HepG2 (cell line): ENCODE data around the gene DCDC2. TPM values are rescaled to one million over a fixed set of nuclear protein-coding genes. Genes with fewer than 3 reads are reported as not detected.

ENCODE experiments used
- ATF1 ChIP-seq: IDR thresholded peaks from 2 replicates; pipeline ENCODE4 v1.6.1; 2016; ENCODE audit warnings: mild to moderate bottlenecking, control low read depth
- CEBPB ChIP-seq: IDR thresholded peaks from 2 replicates; pipeline ENCODE4 v1.6.1; 2011; ENCODE audit warnings: low read depth, low read length, improper control_type of control experiment, borderline replicate concordance
- EHMT2 ChIP-seq: fragments of 200-600 bp; sonication (generic); IDR thresholded peaks from 2 replicates; pipeline ENCODE4 v1.7.0; 2017; ENCODE audit warnings: antibody characterized with exemption, low read depth, low read length, borderline replicate concordance
- HOXA7 ChIP-seq: sonication (generic); formaldehyde crosslinking; IDR thresholded peaks from 2 replicates; pipeline ENCODE4 v1.8.1; 2022; ENCODE audit warnings: mild to moderate bottlenecking, missing genetic modification reagents, moderate library complexity
- KAT2B ChIP-seq: fragments of 150-350 bp; IDR thresholded peaks from 2 replicates; pipeline ENCODE4 v1.6.1; 2014; ENCODE audit warnings: low read depth, low read length, borderline replicate concordance
- KAT8 ChIP-seq: IDR thresholded peaks from 2 replicates; pipeline ENCODE4 v1.6.1; 2016; ENCODE audit warnings: missing genetic modification reagents, missing compliant biosample characterization
- KDM2A ChIP-seq: sonication (generic); formaldehyde crosslinking; IDR thresholded peaks from 2 replicates; pipeline ENCODE4 v1.4.0; 2020; ENCODE audit warnings: low read depth, missing genetic modification reagents, borderline replicate concordance
- PITX1 ChIP-seq: sonication (generic); formaldehyde crosslinking; IDR thresholded peaks from 2 replicates; pipeline ENCODE4 v1.5.1; 2020; ENCODE audit warnings: mild to moderate bottlenecking, missing genetic modification reagents
- POLR2AphosphoS5 ChIP-seq: IDR thresholded peaks from 2 replicates; pipeline ENCODE4 v1.6.1; 2012; ENCODE audit warnings: low read depth, low read length
- RFX1 ChIP-seq: fragments of 450-650 bp; IDR thresholded peaks from 2 replicates; pipeline ENCODE4 v1.6.1; 2017
- RFXAP ChIP-seq: sonication (generic); formaldehyde crosslinking; IDR thresholded peaks from 2 replicates; pipeline ENCODE4 v1.4.0; 2020; ENCODE audit warnings: missing genetic modification reagents, borderline replicate concordance
- SATB2 ChIP-seq: sonication (generic); formaldehyde crosslinking; IDR thresholded peaks from 2 replicates; pipeline ENCODE4 v1.5.0; 2020; ENCODE audit warnings: missing genetic modification reagents
- SMYD3 ChIP-seq: sonication (generic); formaldehyde crosslinking; IDR thresholded peaks from 2 replicates; pipeline ENCODE4 v1.8.1; 2023; ENCODE audit warnings: mild to moderate bottlenecking, missing genetic modification reagents
- TBL1XR1 ChIP-seq: fragments of 150-350 bp; IDR thresholded peaks from 2 replicates; pipeline ENCODE4 v1.6.1; 2014; ENCODE audit warnings: borderline replicate concordance, low read length; ENCODE audit not compliant: partially characterized antibody
- TGIF2 ChIP-seq: IDR thresholded peaks from 2 replicates; pipeline ENCODE4 v1.6.1; 2016; ENCODE audit warnings: control low read depth, missing compliant biosample characterization
- polyA plus RNA-seq, 8 experiments: library from polyadenylated mRNA; depleted of rRNA in 3 of 8; stranded (reverse) in 7 of 8; unstranded in 1 of 8; fragments of >200 nt; fragmentation: Illumina TruSeq in 4 of 8; extraction: Trizol in 4 of 8; gene quantifications; 2 replicates each; pipeline versions ENCODE4 v1.2.1 to v1.2.3, GENCODE V29; 2011 to 2016; ENCODE audit warnings: low read depth in 4 of 8, missing spikeins in 1 of 8, mixed read lengths in 1 of 8; ENCODE audit not compliant: insufficient read depth in 1 of 8
- total RNA-seq, 5 experiments: library from RNA; depleted of rRNA; stranded (reverse); fragments of >200 nt; fragmentation: Illumina TruSeq; extraction: Trizol; gene quantifications; 2 replicates each; pipeline ENCODE4 v1.2.3, GENCODE V29; 2016; ENCODE audit warnings: low read depth in 1 of 5
- TF ChIP-seq, protein P1 (sequence below): sonication (generic); formaldehyde crosslinking; IDR thresholded peaks from 2 replicates; pipeline ENCODE4 v1.5.0; 2020; ENCODE audit warnings: mild to moderate bottlenecking, missing genetic modification reagents, borderline replicate concordance
- TF ChIP-seq, protein P2 (sequence below): IDR thresholded peaks from 2 replicates; pipeline ENCODE4 v1.6.1; 2016; ENCODE audit warnings: missing biosample characterization, missing genetic modification reagents, low read depth
- TF ChIP-seq, protein P3 (sequence below): IDR thresholded peaks from 2 replicates; pipeline ENCODE4 v1.6.1; 2018; ENCODE audit warnings: missing genetic modification reagents, mild to moderate bottlenecking, missing compliant biosample characterization
- TF ChIP-seq, protein P4 (sequence below): IDR thresholded peaks from 2 replicates; pipeline ENCODE4 v1.6.1; 2016; ENCODE audit warnings: low read depth
- TF ChIP-seq, protein P5 (sequence below): sonication (generic); formaldehyde crosslinking; IDR thresholded peaks from 2 replicates; pipeline ENCODE4 v1.4.0; 2020; ENCODE audit warnings: missing genetic modification reagents

Gene DCDC2
- total and polyA plus RNA-seq, 2 of the 13 experiments (the other 11 are each of a cell fraction or from before 2014, with no cell fraction given): 9.0 to 36.2 TPM

DNA sequence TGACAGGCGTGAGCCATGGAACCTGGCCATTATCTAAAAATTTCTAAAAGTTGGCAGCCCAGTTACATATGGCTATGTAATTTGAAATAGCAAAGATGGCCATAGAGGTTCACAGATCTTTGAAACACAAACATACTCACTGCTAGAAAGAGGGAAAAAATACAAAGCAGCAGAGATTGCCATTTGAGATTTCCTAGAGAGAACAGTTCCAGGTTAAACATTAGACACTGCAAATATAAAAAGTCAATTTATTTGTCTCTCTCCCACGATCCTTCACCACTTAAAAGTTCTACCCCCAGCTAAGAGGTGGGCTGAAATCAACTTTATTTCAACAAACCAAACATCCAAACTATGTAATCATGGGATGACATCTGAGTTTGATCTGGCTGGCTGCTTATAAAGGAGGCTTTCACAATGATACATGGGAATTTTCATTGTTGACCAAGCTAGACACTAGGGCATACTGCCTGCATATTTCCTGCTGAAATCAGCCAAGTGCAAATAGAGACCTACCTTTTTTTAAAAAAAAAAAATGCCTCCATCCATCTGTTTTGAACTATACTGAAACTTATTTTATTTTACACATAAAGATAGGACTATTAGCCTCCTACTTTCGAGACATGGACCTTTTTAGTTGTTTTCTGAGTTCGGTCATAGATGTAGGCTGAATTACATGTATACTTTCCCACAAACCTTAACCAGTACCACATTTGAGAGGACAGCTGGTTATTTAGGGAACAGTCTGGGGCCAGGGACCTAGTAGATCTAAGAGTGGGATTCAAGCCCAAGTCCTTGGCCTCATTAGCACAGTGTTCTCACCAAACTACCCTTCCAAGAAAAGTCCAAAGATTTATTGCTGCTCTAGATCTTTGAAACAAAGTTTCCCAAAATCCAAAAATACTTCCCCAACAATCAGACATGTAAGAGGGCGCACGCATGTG, 16.6 kb downstream of the DCDC2 start (continued):
- TF ChIP-seq, protein P1, sequence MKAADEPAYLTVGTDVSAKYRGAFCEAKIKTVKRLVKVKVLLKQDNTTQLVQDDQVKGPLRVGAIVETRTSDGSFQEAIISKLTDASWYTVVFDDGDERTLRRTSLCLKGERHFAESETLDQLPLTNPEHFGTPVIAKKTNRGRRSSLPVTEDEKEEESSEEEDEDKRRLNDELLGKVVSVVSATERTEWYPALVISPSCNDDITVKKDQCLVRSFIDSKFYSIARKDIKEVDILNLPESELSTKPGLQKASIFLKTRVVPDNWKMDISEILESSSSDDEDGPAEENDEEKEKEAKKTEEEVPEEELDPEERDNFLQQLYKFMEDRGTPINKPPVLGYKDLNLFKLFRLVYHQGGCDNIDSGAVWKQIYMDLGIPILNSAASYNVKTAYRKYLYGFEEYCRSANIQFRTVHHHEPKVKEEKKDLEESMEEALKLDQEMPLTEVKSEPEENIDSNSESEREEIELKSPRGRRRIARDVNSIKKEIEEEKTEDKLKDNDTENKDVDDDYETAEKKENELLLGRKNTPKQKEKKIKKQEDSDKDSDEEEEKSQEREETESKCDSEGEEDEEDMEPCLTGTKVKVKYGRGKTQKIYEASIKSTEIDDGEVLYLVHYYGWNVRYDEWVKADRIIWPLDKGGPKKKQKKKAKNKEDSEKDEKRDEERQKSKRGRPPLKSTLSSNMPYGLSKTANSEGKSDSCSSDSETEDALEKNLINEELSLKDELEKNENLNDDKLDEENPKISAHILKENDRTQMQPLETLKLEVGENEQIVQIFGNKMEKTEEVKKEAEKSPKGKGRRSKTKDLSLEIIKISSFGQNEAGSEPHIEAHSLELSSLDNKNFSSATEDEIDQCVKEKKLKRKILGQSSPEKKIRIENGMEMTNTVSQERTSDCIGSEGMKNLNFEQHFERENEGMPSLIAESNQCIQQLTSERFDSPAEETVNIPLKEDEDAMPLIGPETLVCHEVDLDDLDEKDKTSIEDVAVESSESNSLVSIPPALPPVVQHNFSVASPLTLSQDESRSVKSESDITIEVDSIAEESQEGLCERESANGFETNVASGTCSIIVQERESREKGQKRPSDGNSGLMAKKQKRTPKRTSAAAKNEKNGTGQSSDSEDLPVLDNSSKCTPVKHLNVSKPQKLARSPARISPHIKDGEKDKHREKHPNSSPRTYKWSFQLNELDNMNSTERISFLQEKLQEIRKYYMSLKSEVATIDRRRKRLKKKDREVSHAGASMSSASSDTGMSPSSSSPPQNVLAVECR (CRISPR knock-in tag): peak; percentile 64; the same call in 1 of the 2 replicates
- TF ChIP-seq SATB2 (no peak), CEBPB (peak; percentile 89), TBL1XR1 (peak; percentile 89), HOXA7 (CRISPR knock-in tag) (no peak), RFX1 (no peak), EHMT2 (peak; percentile 49; the same call in 1 of the 2 replicates), RFXAP (CRISPR knock-in tag) (0 out of 2 replicates have a peak, but pooled peaks have one; percentile 31), SMYD3 (CRISPR knock-in tag) (peak; percentile 74), TGIF2 (CRISPR knock-in tag) (peak; percentile 71; the same call in 1 of the 2 replicates), KAT8 (CRISPR knock-in tag) (peak; percentile 84), KAT2B (no peak), POLR2AphosphoS5 (no peak), ATF1 (CRISPR knock-in tag) (peak; percentile 81; the same call in 1 of the 2 replicates), PITX1 (peak; percentile 91), KDM2A (no peak)
- TF ChIP-seq, protein P2, sequence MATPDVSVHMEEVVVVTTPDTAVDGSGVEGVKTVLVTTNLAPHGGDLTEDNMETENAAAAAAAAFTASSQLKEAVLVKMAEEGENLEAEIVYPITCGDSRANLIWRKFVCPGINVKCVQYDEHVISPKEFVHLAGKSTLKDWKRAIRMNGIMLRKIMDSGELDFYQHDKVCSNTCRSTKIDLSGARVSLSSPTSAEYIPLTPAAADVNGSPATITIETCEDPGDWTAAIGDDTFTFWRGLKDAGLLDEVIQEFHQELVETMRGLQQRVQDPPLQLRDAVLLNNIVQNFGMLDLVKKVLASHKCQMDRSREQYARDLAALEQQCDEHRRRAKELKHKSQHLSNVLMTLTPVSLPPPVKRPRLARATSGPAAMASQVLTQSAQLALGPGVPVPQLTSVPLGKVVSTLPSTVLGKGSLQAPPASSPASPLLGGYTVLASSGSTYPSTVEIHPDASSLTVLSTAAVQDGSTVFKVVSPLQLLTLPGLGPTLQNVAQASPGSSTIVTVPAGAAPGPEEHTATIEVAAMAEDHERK (CRISPR knock-in tag): no peak
- TF ChIP-seq, protein P3, sequence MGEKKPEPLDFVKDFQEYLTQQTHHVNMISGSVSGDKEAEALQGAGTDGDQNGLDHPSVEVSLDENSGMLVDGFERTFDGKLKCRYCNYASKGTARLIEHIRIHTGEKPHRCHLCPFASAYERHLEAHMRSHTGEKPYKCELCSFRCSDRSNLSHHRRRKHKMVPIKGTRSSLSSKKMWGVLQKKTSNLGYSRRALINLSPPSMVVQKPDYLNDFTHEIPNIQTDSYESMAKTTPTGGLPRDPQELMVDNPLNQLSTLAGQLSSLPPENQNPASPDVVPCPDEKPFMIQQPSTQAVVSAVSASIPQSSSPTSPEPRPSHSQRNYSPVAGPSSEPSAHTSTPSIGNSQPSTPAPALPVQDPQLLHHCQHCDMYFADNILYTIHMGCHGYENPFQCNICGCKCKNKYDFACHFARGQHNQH (CRISPR knock-in tag): peak; percentile 83; the same call in 1 of the 2 replicates
- TF ChIP-seq, protein P4, sequence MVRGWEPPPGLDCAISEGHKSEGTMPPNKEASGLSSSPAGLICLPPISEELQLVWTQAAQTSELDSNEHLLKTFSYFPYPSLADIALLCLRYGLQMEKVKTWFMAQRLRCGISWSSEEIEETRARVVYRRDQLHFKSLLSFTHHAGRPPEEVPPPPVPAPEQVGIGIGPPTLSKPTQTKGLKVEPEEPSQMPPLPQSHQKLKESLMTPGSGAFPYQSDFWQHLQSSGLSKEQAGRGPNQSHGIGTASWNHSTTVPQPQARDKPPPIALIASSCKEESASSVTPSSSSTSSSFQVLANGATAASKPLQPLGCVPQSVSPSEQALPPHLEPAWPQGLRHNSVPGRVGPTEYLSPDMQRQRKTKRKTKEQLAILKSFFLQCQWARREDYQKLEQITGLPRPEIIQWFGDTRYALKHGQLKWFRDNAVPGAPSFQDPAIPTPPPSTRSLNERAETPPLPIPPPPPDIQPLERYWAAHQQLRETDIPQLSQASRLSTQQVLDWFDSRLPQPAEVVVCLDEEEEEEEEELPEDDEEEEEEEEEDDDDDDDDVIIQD (CRISPR knock-in tag): peak; percentile 76; the same call in 1 of the 2 replicates
- TF ChIP-seq, protein P5, sequence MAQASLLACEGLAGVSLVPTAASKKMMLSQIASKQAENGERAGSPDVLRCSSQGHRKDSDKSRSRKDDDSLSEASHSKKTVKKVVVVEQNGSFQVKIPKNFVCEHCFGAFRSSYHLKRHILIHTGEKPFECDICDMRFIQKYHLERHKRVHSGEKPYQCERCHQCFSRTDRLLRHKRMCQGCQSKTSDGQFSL: 0 out of 2 replicates have a peak, but pooled peaks have one; percentile 40
